HEK293 (cell line): ENCODE measurements around the gene MYOM1.

Experiments used
- CTCF ChIA-PET: fragments of 350-600 bp; formaldehyde crosslinking; extraction: SDS; loops from one replicate; lab custom pipeline; 2021; ENCODE audit warnings: antibody characterized with exemption; lab: Yijun Ruan, JAX
- POLR2A ChIA-PET: fragments of 300-600 bp; formaldehyde crosslinking; extraction: SDS; loops from one replicate; lab custom pipeline; 2020; ENCODE audit warnings: antibody characterized with exemption, inconsistent platforms; lab: Yijun Ruan, JAX
- H3K27ac ChIP-seq: fragments of 200-500 bp; sonication (Bioruptor generic); 2 replicates; pipeline ENCODE4 v1.5.1; 2014; ENCODE audit warnings: low read depth, low read length, control low read depth, inconsistent platforms; ENCODE audit errors: extremely low read depth
- H3K36me3 ChIP-seq, 2 experiments: fragments of 200-500 bp in 1 of 2; sonication (Bioruptor generic) in 1 of 2; 1 replicate in 1 of 2; 2 replicates in 1 of 2; pipeline ENCODE4 v1.5.1; 2014 to 2017; ENCODE audit warnings: inconsistent platforms in 2 of 2, low read length in 2 of 2; ENCODE audit not compliant: control insufficient read depth in 2 of 2, insufficient read depth in 1 of 2
- H3K4me1 ChIP-seq: fragments of 200-500 bp; sonication (Bioruptor generic); 2 replicates; pipeline ENCODE4 v1.5.1; 2014; ENCODE audit warnings: mild to moderate bottlenecking, low read length, inconsistent platforms; ENCODE audit not compliant: control insufficient read depth, insufficient read depth
- H3K4me3 ChIP-seq: 2 replicates; pipeline ENCODE4 v1.5.1; 2011; ENCODE audit warnings: low read depth, mild to moderate bottlenecking, control low read depth, low read length, moderate library complexity
- H3K9me3 ChIP-seq: fragments of 200-500 bp; sonication (Bioruptor generic); 2 replicates; pipeline ENCODE4 v1.5.1; 2014; ENCODE audit warnings: low read depth, low read length, inconsistent platforms; ENCODE audit not compliant: control insufficient read depth, insufficient read depth
- CTCF ChIP-seq: fragments of 450-650 bp; formaldehyde crosslinking; IDR thresholded peaks from 2 replicates; pipeline ENCODE4 v1.5.1; 2016; ENCODE audit warnings: missing biosample characterization, missing genetic modification characterization
- GLI4 ChIP-seq: fragments of 450-650 bp; formaldehyde crosslinking; IDR thresholded peaks from 2 replicates; pipeline ENCODE4 v1.5.1; 2016; ENCODE audit warnings: missing biosample characterization, missing genetic modification characterization
- GLIS2 ChIP-seq: fragments of 450-650 bp; formaldehyde crosslinking; IDR thresholded peaks from 2 replicates; pipeline ENCODE4 v1.5.1; 2016; ENCODE audit warnings: missing biosample characterization, missing genetic modification characterization
- KLF16 ChIP-seq: fragments of 450-650 bp; formaldehyde crosslinking; IDR thresholded peaks from 2 replicates; pipeline ENCODE4 v1.5.1; 2017; ENCODE audit warnings: missing biosample characterization, missing genetic modification characterization
- SCRT1 ChIP-seq: fragments of 450-650 bp; formaldehyde crosslinking; IDR thresholded peaks from 2 replicates; pipeline ENCODE4 v1.5.1; 2016; ENCODE audit warnings: missing biosample characterization, missing genetic modification characterization, borderline replicate concordance
- SP3 ChIP-seq: fragments of 450-650 bp; formaldehyde crosslinking; IDR thresholded peaks from 2 replicates; pipeline ENCODE4 v1.5.1; 2016; ENCODE audit warnings: missing biosample characterization, missing genetic modification characterization
- TCF7L2 ChIP-seq: IDR thresholded peaks from 2 replicates; pipeline ENCODE4 v1.6.1; 2011; ENCODE audit warnings: low read depth, mild to moderate bottlenecking, inconsistent platforms, low read length, moderate library complexity, borderline replicate concordance
- WT1 ChIP-seq: fragments of 450-650 bp; formaldehyde crosslinking; IDR thresholded peaks from 2 replicates; pipeline ENCODE4 v1.5.1; 2016; ENCODE audit warnings: missing biosample characterization, missing genetic modification characterization
- ZEB2 ChIP-seq: fragments of 450-650 bp; formaldehyde crosslinking; IDR thresholded peaks from 2 replicates; pipeline ENCODE4 v1.5.1; 2016; ENCODE audit warnings: missing biosample characterization, missing genetic modification characterization
- ZFP3 ChIP-seq: fragments of 450-650 bp; formaldehyde crosslinking; IDR thresholded peaks from 2 replicates; pipeline ENCODE4 v1.5.1; 2016; ENCODE audit warnings: low read depth, missing biosample characterization, missing genetic modification characterization
- ZNF169 ChIP-seq: fragments of 450-650 bp; formaldehyde crosslinking; IDR thresholded peaks from 2 replicates; pipeline ENCODE4 v1.5.1; 2016; ENCODE audit warnings: missing biosample characterization, missing genetic modification characterization
- ZNF19 ChIP-seq: fragments of 450-650 bp; formaldehyde crosslinking; IDR thresholded peaks from 2 replicates; pipeline ENCODE4; 2016; ENCODE audit warnings: missing biosample characterization, missing genetic modification characterization, low read depth
- ZNF248 ChIP-seq: fragments of 450-650 bp; formaldehyde crosslinking; IDR thresholded peaks from 2 replicates; pipeline ENCODE4 v1.5.1; 2017; ENCODE audit warnings: missing biosample characterization, missing genetic modification characterization
- ZNF362 ChIP-seq: fragments of 450-650 bp; formaldehyde crosslinking; IDR thresholded peaks from 2 replicates; pipeline ENCODE4 v1.5.1; 2016; ENCODE audit warnings: missing biosample characterization, missing genetic modification characterization
- ZNF404 ChIP-seq: fragments of 450-650 bp; formaldehyde crosslinking; IDR thresholded peaks from 2 replicates; pipeline ENCODE4 v1.5.1; 2017; ENCODE audit warnings: missing biosample characterization, missing genetic modification characterization
- ZNF416 ChIP-seq: fragments of 450-650 bp; formaldehyde crosslinking; IDR thresholded peaks from 2 replicates; pipeline ENCODE4 v1.5.1; 2016; ENCODE audit warnings: missing biosample characterization, missing genetic modification characterization
- ZNF423 ChIP-seq: fragments of 450-650 bp; formaldehyde crosslinking; IDR thresholded peaks from 2 replicates; pipeline ENCODE4 v1.5.1; 2016; ENCODE audit warnings: missing biosample characterization, missing genetic modification characterization
- ZNF433 ChIP-seq: fragments of 450-650 bp; formaldehyde crosslinking; IDR thresholded peaks from 2 replicates; pipeline ENCODE4 v1.5.1; 2016; ENCODE audit warnings: missing biosample characterization, missing genetic modification characterization, low read depth
- ZNF521 ChIP-seq: fragments of 450-650 bp; formaldehyde crosslinking; IDR thresholded peaks from 2 replicates; pipeline ENCODE4 v1.5.1; 2017; ENCODE audit warnings: missing biosample characterization, mild to moderate bottlenecking, missing genetic modification characterization
- ZNF585B ChIP-seq: fragments of 450-650 bp; formaldehyde crosslinking; IDR thresholded peaks from 2 replicates; pipeline ENCODE4 v1.5.1; 2016; ENCODE audit warnings: missing biosample characterization, missing genetic modification characterization
- ZNF600 ChIP-seq: fragments of 450-650 bp; formaldehyde crosslinking; IDR thresholded peaks from 2 replicates; pipeline ENCODE4 v1.5.1; 2016; ENCODE audit warnings: missing biosample characterization, missing genetic modification characterization
- ZNF623 ChIP-seq: fragments of 450-650 bp; formaldehyde crosslinking; IDR thresholded peaks from 2 replicates; pipeline ENCODE4 v1.5.1; 2016; ENCODE audit warnings: missing biosample characterization, missing genetic modification characterization
- ZNF747 ChIP-seq: fragments of 450-650 bp; formaldehyde crosslinking; IDR thresholded peaks from 2 replicates; pipeline ENCODE4 v1.5.1; 2016; ENCODE audit warnings: missing biosample characterization, missing genetic modification characterization
- ZNF830 ChIP-seq: fragments of 450-650 bp; IDR thresholded peaks from 2 replicates; pipeline ENCODE4 v1.5.0; 2018; ENCODE audit warnings: missing biosample characterization, missing genetic modification characterization, low read depth, mild to moderate bottlenecking, moderate library complexity
- ZNF837 ChIP-seq: fragments of 450-650 bp; formaldehyde crosslinking; IDR thresholded peaks from 2 replicates; pipeline ENCODE4 v1.5.1; 2016; ENCODE audit warnings: missing biosample characterization, missing genetic modification characterization
- TF ChIP-seq, protein P1 (sequence below): fragments of 450-650 bp; formaldehyde crosslinking; IDR thresholded peaks from 2 replicates; pipeline ENCODE4; 2016; ENCODE audit warnings: missing biosample characterization, missing genetic modification characterization

The MYOM1 gene

DNA sequence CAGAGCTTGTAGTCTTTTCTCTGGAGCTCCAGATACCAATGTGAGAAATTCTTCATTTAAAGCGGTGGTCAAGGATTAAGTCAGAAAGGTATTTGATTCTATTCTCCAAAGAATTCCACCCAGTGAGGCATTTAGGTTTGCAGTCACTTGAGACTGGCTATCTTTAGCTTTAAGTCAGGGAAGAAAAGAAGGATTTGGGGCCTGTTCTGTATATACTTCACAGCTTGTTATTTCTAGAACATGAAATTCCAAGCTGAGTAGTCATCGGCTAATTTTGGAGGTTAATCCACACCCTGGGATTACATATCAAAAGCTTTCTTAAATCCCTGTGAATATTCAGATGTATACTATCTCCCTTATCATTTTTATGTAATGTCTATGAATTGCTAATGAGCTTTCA is 39.4 kb downstream of the MYOM1 start (continued):
- no peak for TF ChIP-seq ZNF585B (tag by site-specific recombination)
- TF ChIP-seq ZFP3: no peak
- no peak for TF ChIP-seq ZNF423 (tag by site-specific recombination)
- TF ChIP-seq ZNF404 (tag by site-specific recombination): no peak
- no peak for TF ChIP-seq ZNF416
- TF ChIP-seq, all 188 proteins: peak for 0

GRCh38 chr18:3179430-3180089 is 40.2 kb downstream of the MYOM1 start:
- POLR2A ChIA-PET: interaction anchor here (1.2 kb wide), 1 partner anchor 68 kb away, joined by 3 read pairs; no protein-coding TSS in a partner anchor

GRCh38 chr18:3177902-3178687 is 41.7 kb downstream of the MYOM1 start:
- Histone ChIP-seq H3K27ac (no peak overlapping the region), H3K36me3 (no peaks in the 10 kb centered on the region), H3K4me3 (no peak overlapping the region), H3K9me3 (no peaks in the 10 kb centered on the region), H3K4me1 (no peaks in the 10 kb centered on the region)
- TF ChIP-seq ZNF837 (tag by site-specific recombination) (no peak), ZEB2 (tag by site-specific recombination) (no peak), ZNF19 (tag by site-specific recombination) (no peak), KLF16 (tag by site-specific recombination) (no peak), GLIS2 (tag by site-specific recombination) (no peak), SCRT1 (tag by site-specific recombination) (no peak), ZNF623 (tag by site-specific recombination) (no peak), TCF7L2 (no peak), ZNF248 (no peak), ZNF169 (no peak), ZNF404 (tag by site-specific recombination) (no peak), CTCF (tag by site-specific recombination) (no peak), ZNF830 (tag by site-specific recombination) (no peak)
- ChIA-PET CTCF (no interaction called here), POLR2A (no interaction called here)

More at GRCh38 chr18:3179430-3180089, 40.2 kb downstream of the MYOM1 start:
- H3K27ac ChIP-seq: no peak overlapping the region
- no peaks in the 10 kb centered on the region for H3K9me3 ChIP-seq
- no peak overlapping the region for H3K4me3 ChIP-seq
- no peak for TF ChIP-seq ZNF362 (tag by site-specific recombination)
- no peak for TF ChIP-seq ZNF433 (tag by site-specific recombination)
- no peak for TF ChIP-seq SP3
- TF ChIP-seq GLI4 (tag by site-specific recombination): no peak
- no peak for TF ChIP-seq ZNF747 (tag by site-specific recombination)
- no peak for TF ChIP-seq ZFP3
- no peak for TF ChIP-seq ZNF600 (tag by site-specific recombination)
- TF ChIP-seq CTCF (tag by site-specific recombination): no peak
- TF ChIP-seq ZNF521: no peak
- no peak for TF ChIP-seq WT1
- TF ChIP-seq, protein P1, sequence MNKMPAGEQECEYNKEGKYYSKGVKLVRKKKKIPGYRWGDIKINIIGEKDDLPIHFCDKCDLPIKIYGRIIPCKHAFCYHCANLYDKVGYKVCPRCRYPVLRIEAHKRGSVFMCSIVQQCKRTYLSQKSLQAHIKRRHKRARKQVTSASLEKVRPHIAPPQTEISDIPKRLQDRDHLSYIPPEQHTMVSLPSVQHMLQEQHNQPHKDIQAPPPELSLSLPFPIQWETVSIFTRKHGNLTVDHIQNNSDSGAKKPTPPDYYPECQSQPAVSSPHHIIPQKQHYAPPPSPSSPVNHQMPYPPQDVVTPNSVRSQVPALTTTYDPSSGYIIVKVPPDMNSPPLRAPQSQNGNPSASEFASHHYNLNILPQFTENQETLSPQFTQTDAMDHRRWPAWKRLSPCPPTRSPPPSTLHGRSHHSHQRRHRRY (tag by site-specific recombination): no peak
- CTCF ChIA-PET: interaction anchor here (0.6 to 1.8 kb wide), 3 partner anchors 20 to 248 kb away, joined by 3 to 5 read pairs (median 4); no protein-coding TSS in a partner anchor
- H3K4me1 ChIP-seq: peaks cover 2% of the 10 kb centered on the region; the same call in 1 of the 2 replicates
- H3K36me3 ChIP-seq: no peaks in the 10 kb centered on the region
